Subcutaneous adipose tissue (tissue), 4 donors: ENCODE results near the gene CMKLR1. TPM values are rescaled to one million over a fixed set of nuclear protein-coding genes. Genes with fewer than 3 reads are reported as not detected.

Experiments used
- total RNA-seq, 4 donors: library from RNA; depleted of rRNA; stranded (reverse); fragments of >200 nt; gene quantifications; one replicate each; pipeline ENCODE4 v1.1.0, GENCODE V29; 2016
- TF ChIP-seq, protein P1 (sequence below): fragments of 450-650 bp; IDR thresholded peaks from one replicate; pipeline ENCODE4 v1.5.1; 2016; ENCODE audit warnings: low read depth, mild to moderate bottlenecking, control low read depth, antibody characterized with exemption, moderate library complexity

CMKLR1 gene
- total RNA-seq, 4 donors from 2014 or later: 12.4 to 34.6 (median 30.3) TPM

- TF ChIP-seq, protein P1, sequence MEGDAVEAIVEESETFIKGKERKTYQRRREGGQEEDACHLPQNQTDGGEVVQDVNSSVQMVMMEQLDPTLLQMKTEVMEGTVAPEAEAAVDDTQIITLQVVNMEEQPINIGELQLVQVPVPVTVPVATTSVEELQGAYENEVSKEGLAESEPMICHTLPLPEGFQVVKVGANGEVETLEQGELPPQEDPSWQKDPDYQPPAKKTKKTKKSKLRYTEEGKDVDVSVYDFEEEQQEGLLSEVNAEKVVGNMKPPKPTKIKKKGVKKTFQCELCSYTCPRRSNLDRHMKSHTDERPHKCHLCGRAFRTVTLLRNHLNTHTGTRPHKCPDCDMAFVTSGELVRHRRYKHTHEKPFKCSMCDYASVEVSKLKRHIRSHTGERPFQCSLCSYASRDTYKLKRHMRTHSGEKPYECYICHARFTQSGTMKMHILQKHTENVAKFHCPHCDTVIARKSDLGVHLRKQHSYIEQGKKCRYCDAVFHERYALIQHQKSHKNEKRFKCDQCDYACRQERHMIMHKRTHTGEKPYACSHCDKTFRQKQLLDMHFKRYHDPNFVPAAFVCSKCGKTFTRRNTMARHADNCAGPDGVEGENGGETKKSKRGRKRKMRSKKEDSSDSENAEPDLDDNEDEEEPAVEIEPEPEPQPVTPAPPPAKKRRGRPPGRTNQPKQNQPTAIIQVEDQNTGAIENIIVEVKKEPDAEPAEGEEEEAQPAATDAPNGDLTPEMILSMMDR: no peak
Measured at GRCh38 chr12:108305991-108306501, 33.1 kb downstream of the CMKLR1 start.

DNA sequence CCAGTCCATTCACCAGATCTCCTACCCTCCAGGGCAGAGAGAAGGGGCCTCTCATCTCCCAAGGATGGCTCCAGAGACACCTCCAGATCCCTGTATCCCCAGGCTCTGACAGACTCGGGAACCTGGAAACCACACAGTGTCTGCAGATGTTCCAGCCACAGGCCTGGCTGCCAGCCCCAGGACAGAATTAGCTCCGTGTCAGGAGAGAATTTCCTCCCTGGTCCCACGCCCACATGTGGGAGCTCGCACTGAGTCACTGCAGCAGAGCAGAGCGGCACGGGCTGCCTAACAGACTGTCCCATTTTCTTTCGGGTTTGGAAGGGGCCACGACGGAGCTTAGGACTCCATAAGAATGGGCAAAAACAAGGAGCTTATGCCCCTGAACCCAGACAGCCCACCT, 33.6 kb downstream of the CMKLR1 start:
- TF ChIP-seq, protein P1: no peak

DNA sequence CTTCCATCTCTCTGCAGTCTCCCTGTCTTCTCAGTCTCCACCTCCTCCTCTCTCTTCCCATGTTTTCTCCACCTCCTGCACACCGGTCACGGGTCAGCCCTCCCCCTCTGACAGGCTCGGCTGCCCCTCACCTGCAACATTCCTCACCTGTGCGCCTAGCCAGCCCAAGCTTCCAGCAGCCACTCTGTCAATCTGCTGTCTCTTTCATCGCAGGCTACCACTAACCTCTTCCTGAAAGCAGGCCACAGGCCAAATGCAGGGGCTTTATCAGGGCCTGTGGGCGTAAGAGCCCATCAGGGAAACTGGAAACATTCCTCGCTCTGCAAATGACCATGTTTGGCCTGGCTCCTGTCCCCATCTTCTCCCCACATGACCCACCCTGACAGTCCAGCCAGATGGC, 34.5 kb downstream of the CMKLR1 start:
- TF ChIP-seq, protein P1: no peak

- TF ChIP-seq, protein P1: no peak
Measured at GRCh38 chr12:108303703-108304102, 35.4 kb downstream of the CMKLR1 start.

GRCh38 chr12:108302403-108303311, 36.5 kb downstream of the CMKLR1 start:
- TF ChIP-seq, protein P1: no peak

DNA sequence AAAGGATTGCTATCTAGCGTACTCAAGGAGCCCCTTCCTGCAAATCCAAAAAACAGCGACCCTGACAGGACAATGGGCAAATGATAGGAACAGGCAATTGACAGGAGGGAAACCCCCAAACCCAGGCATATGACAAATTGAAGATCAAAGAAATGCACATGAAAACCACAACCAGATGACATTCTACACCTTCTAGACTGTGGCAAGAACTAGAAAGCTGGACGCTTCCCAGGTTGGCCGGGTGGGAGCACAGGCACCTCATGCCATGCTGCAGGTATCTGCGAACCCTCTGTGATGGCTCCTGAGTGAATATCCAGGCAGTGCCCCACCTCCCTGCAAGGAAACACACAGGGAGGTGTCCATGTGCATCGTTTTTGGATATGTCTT, 37.1 kb downstream of the CMKLR1 start:
- TF ChIP-seq, protein P1: no peak

- TF ChIP-seq, protein P1: no peak
Measured at GRCh38 chr12:108301346-108301745, 37.8 kb downstream of the CMKLR1 start.
